ENCODE results near the gene ITPR1. TPM values are rescaled to one million over a fixed set of nuclear protein-coding genes. Genes with fewer than 3 reads are reported as not detected.

ITPR1 gene
- total RNA-seq, 4 donors from 2014 or later: 210 to 261 (median 232) TPM

DNA sequence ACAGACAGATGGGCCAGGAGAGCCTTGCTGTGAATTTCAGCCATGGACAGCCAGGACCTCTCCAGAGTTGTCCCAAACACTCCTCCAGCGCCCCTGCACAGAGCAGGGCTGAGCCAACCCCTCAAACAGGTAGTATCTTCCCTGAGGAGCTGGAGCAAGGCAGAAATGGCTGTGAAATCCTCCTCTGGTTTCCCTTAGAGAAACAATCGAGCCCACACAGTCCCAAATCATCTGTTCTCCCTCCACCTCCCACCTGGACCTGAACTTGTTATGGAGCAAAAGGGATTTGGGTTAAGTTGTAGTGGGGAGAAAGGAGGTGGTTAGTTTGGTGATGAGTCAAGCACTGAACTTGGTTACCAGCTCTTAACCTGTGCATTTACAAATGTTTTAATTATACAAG is 280.4 kb downstream of the ITPR1 start:
- WGBS, 2 donors: 92 to 93% methylated on average over 2 of the region's 2 CpGs
- no peak for TF ChIP-seq POLR2A (IDR thresholded peaks at IDR 0.05)
- TF ChIP-seq, protein P1, sequence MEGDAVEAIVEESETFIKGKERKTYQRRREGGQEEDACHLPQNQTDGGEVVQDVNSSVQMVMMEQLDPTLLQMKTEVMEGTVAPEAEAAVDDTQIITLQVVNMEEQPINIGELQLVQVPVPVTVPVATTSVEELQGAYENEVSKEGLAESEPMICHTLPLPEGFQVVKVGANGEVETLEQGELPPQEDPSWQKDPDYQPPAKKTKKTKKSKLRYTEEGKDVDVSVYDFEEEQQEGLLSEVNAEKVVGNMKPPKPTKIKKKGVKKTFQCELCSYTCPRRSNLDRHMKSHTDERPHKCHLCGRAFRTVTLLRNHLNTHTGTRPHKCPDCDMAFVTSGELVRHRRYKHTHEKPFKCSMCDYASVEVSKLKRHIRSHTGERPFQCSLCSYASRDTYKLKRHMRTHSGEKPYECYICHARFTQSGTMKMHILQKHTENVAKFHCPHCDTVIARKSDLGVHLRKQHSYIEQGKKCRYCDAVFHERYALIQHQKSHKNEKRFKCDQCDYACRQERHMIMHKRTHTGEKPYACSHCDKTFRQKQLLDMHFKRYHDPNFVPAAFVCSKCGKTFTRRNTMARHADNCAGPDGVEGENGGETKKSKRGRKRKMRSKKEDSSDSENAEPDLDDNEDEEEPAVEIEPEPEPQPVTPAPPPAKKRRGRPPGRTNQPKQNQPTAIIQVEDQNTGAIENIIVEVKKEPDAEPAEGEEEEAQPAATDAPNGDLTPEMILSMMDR (IDR thresholded peaks at IDR 0.05): no peak
- H3K9me3 ChIP-seq: no peaks in the 10 kb centered on the region
- H3K27me3 ChIP-seq: no peaks in the 10 kb centered on the region
- peaks cover 0 to 14% of the 10 kb centered on the region in 2 donors for H3K4me1 ChIP-seq
- no peak overlapping the region for H3K4me3 ChIP-seq (replicated peaks in 1 of 3)
- intact Hi-C loops (cut with DNase I): no loop called here
- peaks cover 0 to 2% of the 10 kb centered on the region in 2 donors for H3K36me3 ChIP-seq
- no peak overlapping the region for H3K27ac ChIP-seq
- DNase-seq: no peak

DNA sequence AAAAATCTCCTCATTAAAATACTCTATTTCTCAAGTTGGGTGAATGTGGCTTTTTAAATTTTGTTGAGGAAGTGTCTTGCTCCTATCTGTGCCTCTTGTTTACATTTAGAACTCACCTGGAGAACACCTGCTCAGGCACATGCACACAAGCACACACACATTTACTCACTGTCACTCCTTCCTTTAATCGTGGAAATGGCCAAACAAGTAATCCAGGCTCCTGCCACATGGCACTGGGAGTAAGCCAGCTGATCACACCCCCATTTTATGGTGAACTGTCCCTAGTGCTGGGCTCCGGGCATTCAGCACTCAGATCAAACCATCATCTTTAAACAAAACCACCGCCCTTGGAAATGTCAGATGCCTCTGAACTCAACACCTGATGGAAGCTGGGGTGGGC is 281.4 kb downstream of the ITPR1 start:
- no peak for DNase-seq
- peaks cover 0 to 14% of the 10 kb centered on the region in 2 donors for H3K4me1 ChIP-seq
- no peak overlapping the region for H3K4me3 ChIP-seq (replicated peaks in 1 of 3)
- intact Hi-C loops (cut with DNase I): no loop called here
- H3K36me3 ChIP-seq: no peaks in the 10 kb centered on the region
- no peaks in the 10 kb centered on the region for H3K27me3 ChIP-seq
- no peak overlapping the region for H3K27ac ChIP-seq
- H3K9me3 ChIP-seq: no peaks in the 10 kb centered on the region
- TF ChIP-seq POLR2A (IDR thresholded peaks at IDR 0.05): no peak
- TF ChIP-seq, protein P1 (IDR thresholded peaks at IDR 0.05): no peak
- WGBS, 2 donors: 93 to 97% methylated on average over 3 of the region's 3 CpGs

DNA sequence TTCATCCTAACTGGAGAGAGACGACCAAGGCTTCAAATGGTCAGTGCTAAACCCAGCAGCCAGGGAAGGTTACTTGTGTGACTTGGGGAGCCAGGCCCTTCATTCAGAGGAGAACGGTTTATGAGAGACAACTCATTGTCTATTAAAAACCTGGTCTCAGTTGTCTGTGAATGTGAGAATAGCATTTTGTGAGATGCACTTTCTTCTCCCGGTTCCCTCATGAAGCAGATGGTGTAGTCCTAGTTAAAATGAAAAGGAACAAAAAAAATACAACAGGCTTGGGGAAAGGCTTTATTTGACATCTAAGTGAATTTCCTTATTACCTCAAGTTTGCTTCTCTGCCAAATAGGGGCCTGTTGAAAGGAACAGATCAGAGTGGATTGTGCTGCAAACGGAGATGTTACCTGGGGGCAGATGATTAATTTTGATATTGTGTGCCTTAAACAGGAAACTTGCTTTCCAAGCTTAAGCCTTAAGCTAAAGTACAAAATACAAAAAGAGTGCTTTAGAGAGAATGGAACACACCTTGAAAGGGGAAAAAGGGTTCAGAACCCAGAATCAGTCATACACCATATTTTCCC is 283.3 kb downstream of the ITPR1 start:
- no peak for DNase-seq
- H3K27ac ChIP-seq: no peak overlapping the region
- WGBS, 2 donors: 94% methylated on average over 4 of the region's 4 CpGs

DNA sequence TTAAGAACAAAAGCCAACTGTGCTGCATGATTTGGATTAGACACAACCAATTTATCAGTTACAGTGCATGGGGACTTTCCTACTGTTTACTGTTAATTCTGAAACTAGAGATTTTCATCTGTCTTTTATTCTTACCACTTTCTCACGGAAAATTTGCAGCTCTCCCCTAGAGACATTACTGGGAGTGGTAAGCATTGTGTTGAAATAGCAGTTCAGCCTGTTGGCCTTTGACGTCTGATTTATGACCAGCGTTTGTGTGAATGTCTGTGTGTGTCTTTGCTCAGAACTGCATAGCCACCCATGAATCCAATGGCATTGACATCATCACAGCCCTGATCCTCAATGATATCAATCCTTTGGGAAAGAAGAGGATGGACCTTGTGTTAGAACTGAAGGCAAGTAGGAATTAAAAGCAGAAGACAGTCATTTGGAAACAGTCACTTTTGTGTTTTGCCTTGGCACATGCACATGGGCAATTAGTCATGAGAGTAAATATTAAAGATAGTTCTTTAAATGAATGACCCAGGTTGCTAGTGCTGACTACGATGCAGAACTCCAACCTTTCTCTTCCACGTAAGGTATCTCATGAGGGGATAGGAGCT is 283.9 kb downstream of the ITPR1 start:
- H3K27ac ChIP-seq: no peak overlapping the region
- H3K9me3 ChIP-seq: no peaks in the 10 kb centered on the region
- peaks cover 0 to 8% of the 10 kb centered on the region in 2 donors for H3K4me1 ChIP-seq
- no peak overlapping the region for H3K4me3 ChIP-seq (replicated peaks in 1 of 3)
- TF ChIP-seq POLR2A (IDR thresholded peaks at IDR 0.05): no peak
- TF ChIP-seq, protein P1 (IDR thresholded peaks at IDR 0.05): no peak
- DNase-seq: no peak
- H3K27me3 ChIP-seq: no peaks in the 10 kb centered on the region
- WGBS, 2 donors: 77 to 80% methylated on average over 5 of the region's 5 CpGs
- H3K36me3 ChIP-seq: no peaks in the 10 kb centered on the region
- intact Hi-C loops (cut with DNase I): no loop called here

More for the DNA sequence above, 283.3 kb downstream of the ITPR1 start:
- Histone ChIP-seq H3K4me1 (peaks cover 0 to 14% of the 10 kb centered on the region in 2 donors), H3K27me3 (no peaks in the 10 kb centered on the region), H3K4me3 (replicated peaks in 1 of 3) (no peak overlapping the region), H3K36me3 (no peaks in the 10 kb centered on the region), H3K9me3 (no peaks in the 10 kb centered on the region)
- TF ChIP-seq, protein P1 (IDR thresholded peaks at IDR 0.05): no peak
- no peak for TF ChIP-seq POLR2A (IDR thresholded peaks at IDR 0.05)
- intact Hi-C loops (cut with DNase I): no loop called here

DNA sequence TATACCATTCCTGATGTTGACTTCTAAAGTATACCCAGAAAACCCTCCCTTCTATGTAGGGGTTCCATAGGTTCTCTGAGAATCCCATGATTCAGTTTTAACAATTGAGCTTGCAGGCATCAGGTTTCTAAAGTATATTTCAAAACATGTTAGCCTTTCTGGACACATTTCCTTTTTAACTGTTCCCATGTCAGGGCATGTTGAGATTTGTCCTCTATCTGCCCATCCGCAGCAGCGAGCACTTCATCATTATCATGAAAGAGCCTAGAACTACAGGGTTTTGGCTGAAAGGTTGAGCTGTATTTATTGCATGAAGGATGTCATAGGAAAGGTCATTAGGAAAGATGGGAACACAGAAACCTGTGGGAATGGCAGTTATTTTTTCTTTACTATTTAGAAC is 285.0 kb downstream of the ITPR1 start:
- Histone ChIP-seq H3K9me3 (no peaks in the 10 kb centered on the region), H3K4me3 (replicated peaks in 1 of 3) (no peak overlapping the region), H3K4me1 (no peaks in the 10 kb centered on the region), H3K27ac (no peak overlapping the region), H3K27me3 (no peaks in the 10 kb centered on the region), H3K36me3 (peaks cover 2 to 7% of the 10 kb centered on the region in 2 donors)
- 93 to 100% methylated on average over 2 of the region's 2 CpGs for WGBS, 2 donors
- no peak for DNase-seq
- TF ChIP-seq, protein P1 (IDR thresholded peaks at IDR 0.05): no peak
- TF ChIP-seq POLR2A (IDR thresholded peaks at IDR 0.05): no peak
- intact Hi-C loops (cut with DNase I): no loop called here

Measured in thyroid gland (tissue), 4 donors.